ENCODE data around the gene DNAH12. TPM values are rescaled to one million over a fixed set of nuclear protein-coding genes. Genes with fewer than 3 reads are reported as not detected.

Gene DNAH12
- total RNA-seq, 4 donors from 2014 or later: under 0.01 to 0.03 TPM; not detected in 2

DNA sequence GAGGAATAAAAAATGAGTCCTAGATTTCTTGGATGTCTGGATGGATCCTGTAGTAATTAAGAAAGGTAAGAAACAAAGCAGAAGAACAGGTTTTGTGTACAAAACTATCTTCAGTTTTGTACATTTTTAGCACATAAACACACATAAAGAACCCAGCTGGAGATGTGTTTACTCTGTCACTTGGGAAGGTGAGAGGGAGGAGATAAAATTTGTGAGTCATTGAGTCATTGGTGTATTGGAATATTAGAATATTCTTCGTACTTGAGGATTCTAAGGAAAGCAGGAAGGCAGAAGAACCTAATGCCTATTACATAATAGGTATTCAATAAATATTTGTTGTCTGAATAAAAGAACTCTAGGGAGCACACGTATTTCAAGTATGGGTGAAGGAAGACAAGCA lies 299.2 kb downstream of the DNAH12 start:
- DNase-seq: no peak
- intact Hi-C loops (cut with DNase I): no loop called here
- Histone ChIP-seq H3K27me3 (no peaks in the 10 kb centered on the region), H3K9me3 (no peaks in the 10 kb centered on the region), H3K4me1 (no peaks in the 10 kb centered on the region), H3K27ac (no peak overlapping the region), H3K4me3 (no peak overlapping the region), H3K36me3 (peaks cover 0 to 100% (median 15%) of the 10 kb centered on the region in 3 donors)
- TF ChIP-seq POLR2A (IDR thresholded peaks at IDR 0.05): no peak
- WGBS, 2 donors: 77% methylated on average over 2 of the region's 2 CpGs

Small RNA genes within 50 kb of the gene (small RNA-seq; reads per million reads assigned to genes)
- 0 reads per million in 4 donors for gene RF00019
- 0 reads per million in 4 donors for gene RNU6-108P
- 0 reads per million in 4 donors for gene RNU6-1181P
- gene RNU6-483P: 0 reads per million in 4 donors

Other genes with a start within 250 kb of the DNAH12 start
- 10 to 100 TPM; 19.7 to 26.1 (median 23.7) TPM for gene PDE12, start 11.9 kb upstream of the DNAH12 start, total RNA-seq
- gene ARF4, start 53.0 kb upstream of the DNAH12 start, total RNA-seq: 100 to 1,000 TPM in 2 of 4 donors, 10 to 100 TPM in 2; 65.1 to 113 (median 88.2) TPM
- 10 to 100 TPM; 18.6 to 36.0 (median 24.4) TPM for gene DENND6A, start 148.7 kb upstream of the DNAH12 start, total RNA-seq
- 100 to 1,000 TPM in 1 of 4 donors, 10 to 100 TPM in 3; 46.9 to 162 (median 67.9) TPM for gene SLMAP, start 212.0 kb upstream of the DNAH12 start, total RNA-seq

Measured in esophagus squamous epithelium (tissue), 5 donors.